Measurements from ENCODE around the gene ASZ1.

GRCh38 chr7:117408831-117409230 lies 18.5 kb downstream of the ASZ1 start:
- TF ChIP-seq MAX (IDR thresholded peaks at IDR 0.05; ENCODE audit: low read depth, low read length) (no peak), CTCF (IDR thresholded peaks at IDR 0.05; ENCODE audit: low read depth, low read length) (no peak), POLR2A (IDR thresholded peaks at IDR 0.05; ENCODE audit: extremely low read depth, insufficient read length) (no peak)

Data from NB4 (cell line).